Heart left ventricle (tissue), 16 donors: ENCODE measurements around the gene CTSW. TPM values are rescaled to one million over a fixed set of nuclear protein-coding genes. Genes with fewer than 3 reads are reported as not detected.

Experiments used
- ATAC-seq, 4 donors: fragments of 200-7000 bp; cut with Tn5 transposase; one replicate each; pipeline ENCODE4 v1.9.1; 2020 to 2022; ENCODE audit warnings: moderate library complexity in 4 of 4, mild to moderate bottlenecking in 3 of 4, moderate number of reproducible peaks in 1 of 4
- DNase-seq, 5 donors: peaks; one replicate each; pipeline ENCODE4 v3.0.0-alpha.2; 2020
- H3K27ac ChIP-seq, 12 donors: fragments of 200-600 bp; sonication (generic) in 4 of 12; one replicate each; pipeline versions ENCODE4 v1.5.0 to v1.8.0; 2016 to 2022; ENCODE audit warnings: mild to moderate bottlenecking in 2 of 12
- H3K27me3 ChIP-seq, 9 donors: fragments of 200-600 bp; sonication (generic) in 2 of 9; one replicate each; pipeline versions ENCODE4 v1.5.1 to v1.8.0; 2016 to 2022; ENCODE audit warnings: mild to moderate bottlenecking in 3 of 9
- H3K36me3 ChIP-seq, 9 donors: fragments of 200-600 bp; sonication (generic) in 2 of 9; one replicate each; pipeline versions ENCODE4 v1.5.0 to v1.8.0; 2018 to 2022; ENCODE audit warnings: mild to moderate bottlenecking in 2 of 9
- H3K4me1 ChIP-seq, 12 donors: fragments of 200-600 bp; sonication (generic) in 4 of 12; one replicate each; pipeline versions ENCODE4 v1.5.0 to v1.8.0; 2016 to 2022; ENCODE audit warnings: mild to moderate bottlenecking in 3 of 12
- H3K4me3 ChIP-seq, 12 donors: fragments of 200-600 bp; sonication (generic) in 4 of 12; one replicate each; pipeline versions ENCODE4 v1.5.0 to v1.8.0; 2017 to 2022; ENCODE audit warnings: mild to moderate bottlenecking in 9 of 12, moderate library complexity in 4 of 12
- H3K9me3 ChIP-seq, 12 donors: fragments of 200-600 bp; sonication (generic) in 4 of 12; one replicate each; pipeline versions ENCODE4 v1.5.0 to v1.8.0; 2016 to 2022; ENCODE audit warnings: mild to moderate bottlenecking in 1 of 12
- CTCF ChIP-seq, 12 donors: fragments of 200-600 bp; sonication (generic) in 4 of 12; IDR thresholded peaks; one replicate each; pipeline versions ENCODE4 v1.5.0 to v1.8.0; 2018 to 2022; ENCODE audit warnings: antibody characterized with exemption in 12 of 12, mild to moderate bottlenecking in 5 of 12
- POLR2A ChIP-seq, 2 donors: fragments of 450-650 bp; IDR thresholded peaks; one replicate each; pipeline ENCODE4 v1.6.1; 2017; ENCODE audit warnings: antibody characterized with exemption in 2 of 2, mild to moderate bottlenecking in 2 of 2, moderate library complexity in 2 of 2
- WGBS, 4 donors: extraction: QIAGEN DNeasy Blood & Tissue Kit in 2 of 4; methylation state at CpG; one replicate each; pipeline versions ENCODE4 v1.1.5 to v1.1.7; 2013 to 2018; 5-methylcytosine and 5-hydroxymethylcytosine counted together
- intact Hi-C, 10 donors: fragments of 100-400 bp; cut with DNase I; formaldehyde crosslinking; loops; one replicate each; pipeline versions ENCODE4 v1.11.1 to v1.14.2; 2022
- polyA plus RNA-seq, 2 donors: library from polyadenylated mRNA; stranded (reverse); fragments of 200-250 nt; gene quantifications; one replicate each; pipeline ENCODE4 v1.2.3, GENCODE V29; 2013
- total RNA-seq, 9 donors: library from RNA; depleted of rRNA in 2 of 9; stranded (reverse); fragments of >200 nt in 2 of 9; fragmentation: NEBNext Ultra II Directional in 3 of 9; extraction: Animal tissue kit (Norgen Biotek cat#: 25700) in 3 of 9; gene quantifications; one replicate each; pipeline versions ENCODE4 v1.1.0 to v1.2.4, GENCODE V29; 2016 to 2023
- donor health status: ischemic (EF 13 %, LVEDD 7.1; RV severe dilation, severe dysfunction).
- donor health status: healthy with polysubstance abuse.
- donor health status: DM: no; HTN: yes; CAD: no.
- donor health status: DM: no; HTN: no; CAD: no.
- donor health status: ischemic (EF 25% LVEDD 6.9; RV normal size, moderate dysfunction).
- donor health status: ischemic (EF 25% LVEDD 5.7; RV mildly dilated, moderate dysfunction).
- donor health status: healthy.
- donor health status: DM: yes; HTN: yes; CAD: no.
- donor health status: ischemic (EF 35%, LVEDD 5.7; RV mildly dilated, moderate dysfunction).
- donor health status: nonischemic (EF 11% LVEDD 7.7; RV severe dilation, severe dysfunction).
- donor health status: DM: yes; HTN: yes; CAD: no.
- donor health status: PGD.
- donor health status: ischemic (EF 29% LVEDD 5.4; RV normal size, mild dysfunction).
- donor health status: nonischemic (EF 23%, LVEDD 6.1; RV moderate dilation, normal function).

The CTSW gene
- total and polyA plus RNA-seq, 11 donors, result 0.16 to 9.4 (median 0.84) TPM; not detected in 1

- no peaks in the 10 kb centered on the region for H3K36me3 ChIP-seq
- peak overlapping the region in 10 of 12 donors; percentile 76 to 98 (median 84) for H3K4me3 ChIP-seq
- no peaks in the 10 kb centered on the region for H3K27me3 ChIP-seq
- intact Hi-C loops, result no loop called here
- H3K9me3 ChIP-seq, result no peaks in the 10 kb centered on the region
- peaks cover 11 to 61% (median 43%) of the 10 kb centered on the region in 12 donors for H3K4me1 ChIP-seq
- DNase-seq (peak in 2 of 5 donors; percentile 35 to 40), ATAC-seq (no peak)
- WGBS, 4 donors, result 56 to 69% (median 63%) methylated on average over 10 of the region's 10 CpGs
- no peak for TF ChIP-seq CTCF (IDR thresholded peaks at IDR 0.05)
- peak overlapping the region; percentile 87 to 99 (median 98) for H3K27ac ChIP-seq
These were observed 13.2 kb downstream of the CTSW start for GRCh38 chr11:65892661-65893317.

- peak; percentile 66 to 81 (median 69) for DNase-seq
- peaks cover 10 to 61% (median 40%) of the 10 kb centered on the region in 12 donors for H3K4me1 ChIP-seq
- ATAC-seq, result no peak
- peaks cover 0 to 3% (median 0%) of the 10 kb centered on the region in 9 donors for H3K27me3 ChIP-seq
- no peaks in the 10 kb centered on the region for H3K36me3 ChIP-seq
- WGBS, 4 donors, result 49 to 79% (median 59%) methylated on average over 6 to 16 of the region's 16 CpGs
- H3K9me3 ChIP-seq, result no peaks in the 10 kb centered on the region
- peak in 1 of 2 donors; percentile 15 for TF ChIP-seq POLR2A (IDR thresholded peaks at IDR 0.05)
- no peak for TF ChIP-seq CTCF (IDR thresholded peaks at IDR 0.05)
- intact Hi-C loops, result no loop called here
- peak overlapping the region; percentile 79 to 99 (median 98) for H3K27ac ChIP-seq
- H3K4me3 ChIP-seq, result peak overlapping the region in 10 of 12 donors; percentile 29 to 98 (median 84)
These were observed 14.5 kb downstream of the CTSW start for GRCh38 chr11:65894034-65894591.

GRCh38 chr11:65895482-65895981 lies 15.9 kb downstream of the CTSW start:
- Histone ChIP-seq H3K27me3 (peaks cover 0 to 15% (median 0%) of the 10 kb centered on the region in 9 donors), H3K27ac (no peak overlapping the region), H3K9me3 (no peaks in the 10 kb centered on the region), H3K36me3 (no peaks in the 10 kb centered on the region), H3K4me1 (peaks cover 9 to 60% (median 41%) of the 10 kb centered on the region in 12 donors), H3K4me3 (no peak overlapping the region)
- WGBS, 4 donors, result 88 to 94% (median 92%) methylated on average over 3 to 5 of the region's 5 CpGs
- ATAC-seq (no peak), DNase-seq (no peak)
- TF ChIP-seq CTCF (IDR thresholded peaks at IDR 0.05) (no peak), POLR2A (IDR thresholded peaks at IDR 0.05) (no peak)
- intact Hi-C loops, result no loop called here
